Subcutaneous adipose tissue (tissue), 4 donors: ENCODE measurements around the gene PRX. TPM values are rescaled to one million over a fixed set of nuclear protein-coding genes. Genes with fewer than 3 reads are reported as not detected.

Experiments
- total RNA-seq, 4 donors: library from RNA; depleted of rRNA; stranded (reverse); fragments of >200 nt; gene quantifications; one replicate each; pipeline ENCODE4 v1.1.0, GENCODE V29; 2016
- TF ChIP-seq, protein P1 (sequence below): fragments of 450-650 bp; IDR thresholded peaks from one replicate; pipeline ENCODE4 v1.5.1; 2016; ENCODE audit warnings: low read depth, mild to moderate bottlenecking, control low read depth, antibody characterized with exemption, moderate library complexity

The PRX gene
- total RNA-seq, 4 donors from 2014 or later: 2.0 to 8.1 (median 3.4) TPM

DNA sequence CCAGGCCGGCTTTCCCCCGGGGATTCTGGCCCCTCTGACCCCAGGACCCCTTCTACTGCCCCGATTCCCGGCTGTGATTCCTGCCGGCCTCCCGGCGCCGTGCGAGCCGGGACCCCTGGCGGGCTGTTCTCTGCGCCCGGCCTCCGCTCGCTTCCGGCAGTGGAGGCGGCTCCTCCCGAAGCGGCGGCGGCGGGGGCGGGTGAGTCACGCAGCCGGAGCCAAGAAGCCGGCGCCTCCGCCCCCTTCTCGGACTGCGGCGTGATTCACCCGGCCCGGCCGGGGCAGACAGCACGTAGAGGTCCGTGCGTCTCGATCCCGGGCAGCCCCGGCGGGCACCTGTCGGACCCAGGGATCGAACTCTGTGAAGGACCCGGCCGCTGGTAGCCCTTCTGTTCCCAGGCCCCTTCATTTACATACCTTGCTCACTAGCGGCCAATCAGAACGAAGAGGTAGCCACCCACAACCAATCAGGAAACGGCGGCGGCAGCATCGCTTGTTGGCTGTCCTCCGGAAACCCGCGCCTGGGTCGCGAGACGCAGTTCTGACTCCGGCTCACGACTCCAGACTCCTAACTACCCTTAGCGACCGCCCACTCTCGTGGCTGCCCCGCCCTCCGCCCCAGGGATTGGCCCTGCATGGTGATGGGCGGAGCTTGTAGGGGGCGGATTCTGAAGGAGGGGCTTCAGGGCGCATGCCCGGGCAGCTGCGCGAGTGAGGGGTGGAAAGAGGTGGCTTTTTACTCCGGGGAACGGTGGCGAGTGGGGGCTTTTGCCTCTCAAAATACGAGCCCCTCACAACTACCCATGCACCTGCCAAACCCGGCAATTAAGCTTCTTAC is 12.5 kb upstream of the PRX start, which contains the start of gene SERTAD1:
TSS of gene SERTAD1 (minus strand) at position 543 of the 838 bp plus-strand sequence. CDS start 2,446 bp downstream, outside the sequence.
- TF ChIP-seq, protein P1, sequence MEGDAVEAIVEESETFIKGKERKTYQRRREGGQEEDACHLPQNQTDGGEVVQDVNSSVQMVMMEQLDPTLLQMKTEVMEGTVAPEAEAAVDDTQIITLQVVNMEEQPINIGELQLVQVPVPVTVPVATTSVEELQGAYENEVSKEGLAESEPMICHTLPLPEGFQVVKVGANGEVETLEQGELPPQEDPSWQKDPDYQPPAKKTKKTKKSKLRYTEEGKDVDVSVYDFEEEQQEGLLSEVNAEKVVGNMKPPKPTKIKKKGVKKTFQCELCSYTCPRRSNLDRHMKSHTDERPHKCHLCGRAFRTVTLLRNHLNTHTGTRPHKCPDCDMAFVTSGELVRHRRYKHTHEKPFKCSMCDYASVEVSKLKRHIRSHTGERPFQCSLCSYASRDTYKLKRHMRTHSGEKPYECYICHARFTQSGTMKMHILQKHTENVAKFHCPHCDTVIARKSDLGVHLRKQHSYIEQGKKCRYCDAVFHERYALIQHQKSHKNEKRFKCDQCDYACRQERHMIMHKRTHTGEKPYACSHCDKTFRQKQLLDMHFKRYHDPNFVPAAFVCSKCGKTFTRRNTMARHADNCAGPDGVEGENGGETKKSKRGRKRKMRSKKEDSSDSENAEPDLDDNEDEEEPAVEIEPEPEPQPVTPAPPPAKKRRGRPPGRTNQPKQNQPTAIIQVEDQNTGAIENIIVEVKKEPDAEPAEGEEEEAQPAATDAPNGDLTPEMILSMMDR: no peak

DNA sequence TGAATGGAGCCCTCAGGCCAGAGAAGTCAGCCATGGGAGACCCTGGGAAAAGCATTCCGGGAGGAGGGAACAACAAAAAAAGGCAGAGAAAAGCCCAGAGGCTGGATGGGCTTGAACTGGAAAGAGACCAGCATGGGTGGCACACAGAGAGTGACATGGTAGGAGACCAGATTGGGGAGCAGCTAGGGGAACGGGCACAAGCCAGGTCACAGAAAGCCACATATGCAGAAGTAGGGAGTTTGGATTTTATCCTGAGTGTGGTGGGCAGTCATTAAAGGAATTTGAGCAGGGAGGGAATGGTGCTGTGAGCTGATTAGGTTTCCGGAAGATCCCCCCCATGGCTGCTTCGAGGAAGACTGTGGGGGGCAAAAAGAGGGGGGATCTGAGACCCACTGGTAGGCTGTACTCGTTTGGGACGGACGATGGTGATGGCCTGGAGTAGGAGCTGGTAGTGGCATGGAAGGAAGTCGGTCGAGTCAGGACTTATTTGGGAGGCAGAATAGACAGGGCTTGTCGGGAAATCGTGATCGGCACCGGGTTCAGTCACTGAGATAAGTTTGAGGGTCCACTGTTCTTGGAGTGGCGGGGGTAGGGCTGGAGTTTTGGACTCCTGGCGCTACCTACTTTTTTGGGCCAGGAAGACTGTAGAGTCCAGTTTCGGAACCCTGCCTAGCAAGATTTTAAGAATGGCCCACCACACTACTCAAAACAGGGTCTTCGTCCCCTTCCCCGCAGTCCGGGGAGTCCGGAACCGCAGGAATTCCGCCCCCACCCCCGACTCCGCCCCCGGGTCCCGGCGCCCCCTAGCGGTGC is 11.7 kb upstream of the PRX start:
- TF ChIP-seq, protein P1: no peak

DNA sequence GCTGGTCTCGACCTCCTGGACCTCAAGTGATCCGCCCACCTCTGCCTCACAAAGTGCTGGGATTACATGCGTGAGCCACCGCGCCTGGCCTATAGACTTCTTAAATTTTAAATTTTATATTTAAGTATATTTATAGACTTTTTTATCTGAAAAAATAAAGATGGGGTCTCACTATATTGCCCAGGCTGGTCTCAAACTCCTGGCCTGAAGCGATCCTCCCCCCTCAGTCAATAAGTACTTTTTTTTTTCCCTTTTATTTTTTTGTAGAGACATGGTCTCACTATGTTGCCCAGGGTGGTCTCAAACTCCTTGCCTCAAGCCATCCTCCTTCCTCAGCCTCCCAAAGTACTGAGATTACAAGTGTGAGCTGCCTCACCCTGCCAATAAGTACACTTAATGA is 10.8 kb upstream of the PRX start:
- TF ChIP-seq, protein P1: no peak

DNA sequence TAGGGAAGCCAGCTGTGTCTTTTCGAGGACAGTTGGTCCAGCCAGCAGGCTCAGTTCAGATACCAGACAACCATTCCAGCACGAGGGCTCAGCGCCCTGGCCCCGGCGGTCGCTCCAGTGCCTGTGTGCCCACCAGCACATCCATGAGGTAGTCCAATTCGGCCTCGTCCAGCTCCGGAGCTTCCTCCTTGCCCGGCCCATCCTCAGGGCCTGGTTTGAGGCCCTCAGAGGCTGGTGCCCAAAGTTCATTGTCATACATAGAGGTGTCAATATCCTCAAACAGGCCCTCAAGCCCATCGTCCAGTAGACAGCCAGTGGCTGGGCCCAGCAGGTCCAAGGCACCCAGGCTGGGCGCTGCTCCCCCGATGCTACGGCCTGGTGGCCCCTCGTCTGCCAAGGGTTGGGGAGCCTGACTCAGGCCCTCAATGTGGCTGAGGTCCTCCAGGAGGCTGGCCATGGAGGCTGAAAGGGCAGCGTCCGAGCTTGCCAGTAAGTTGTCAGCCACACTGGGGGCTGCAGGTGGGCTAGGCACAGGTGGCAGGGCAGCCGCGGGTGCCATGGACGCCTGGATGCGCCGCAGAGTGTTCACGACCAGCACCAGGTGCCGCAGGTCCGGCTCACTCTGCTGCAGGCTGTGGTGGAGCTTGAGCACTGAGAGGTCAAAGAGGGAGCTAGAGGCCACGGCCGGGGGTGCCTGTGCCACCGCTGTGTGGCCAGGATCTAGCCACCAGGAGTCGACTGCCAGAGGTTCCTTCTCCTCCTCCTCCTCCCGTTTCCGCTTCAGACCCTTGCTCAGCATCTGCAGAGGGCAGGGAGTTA is 9.8 kb upstream of the PRX start:
- TF ChIP-seq, protein P1: no peak

DNA sequence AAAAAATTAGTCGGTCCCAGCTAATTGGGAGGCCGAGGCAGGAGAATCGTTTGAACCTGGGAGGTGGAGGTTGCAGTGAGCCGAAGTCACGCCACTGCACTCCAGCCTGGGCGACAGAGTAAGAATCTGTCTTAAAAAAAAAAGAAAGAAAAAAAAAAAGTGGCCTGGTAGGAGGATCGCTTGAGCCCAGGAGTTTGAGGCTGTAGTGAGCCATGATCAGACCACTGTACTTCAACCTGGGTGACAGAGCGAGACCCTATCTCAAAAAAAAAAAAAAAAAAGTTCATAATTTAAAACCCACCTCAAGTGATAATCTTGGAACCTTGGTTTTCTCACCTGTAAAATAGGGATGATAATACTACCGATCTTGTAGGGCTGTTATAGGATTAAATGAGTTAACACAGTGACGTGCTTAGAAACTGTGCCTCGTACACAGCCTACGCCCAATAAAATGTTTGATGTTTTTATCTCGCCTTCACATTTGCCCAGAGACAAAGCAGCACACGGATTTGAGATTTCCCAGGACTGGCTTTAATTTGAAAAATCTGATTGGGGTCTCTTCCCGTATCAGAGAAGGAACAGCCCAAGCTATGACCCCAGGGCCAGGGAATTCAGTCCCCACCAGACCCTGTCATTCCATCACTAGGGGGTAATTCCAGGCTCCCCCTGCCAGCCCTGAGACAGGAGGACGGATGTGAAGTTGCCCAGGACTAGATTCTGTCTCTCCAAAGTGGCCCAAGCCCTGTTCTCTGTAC is 9.0 kb upstream of the PRX start:
- TF ChIP-seq, protein P1: no peak

DNA sequence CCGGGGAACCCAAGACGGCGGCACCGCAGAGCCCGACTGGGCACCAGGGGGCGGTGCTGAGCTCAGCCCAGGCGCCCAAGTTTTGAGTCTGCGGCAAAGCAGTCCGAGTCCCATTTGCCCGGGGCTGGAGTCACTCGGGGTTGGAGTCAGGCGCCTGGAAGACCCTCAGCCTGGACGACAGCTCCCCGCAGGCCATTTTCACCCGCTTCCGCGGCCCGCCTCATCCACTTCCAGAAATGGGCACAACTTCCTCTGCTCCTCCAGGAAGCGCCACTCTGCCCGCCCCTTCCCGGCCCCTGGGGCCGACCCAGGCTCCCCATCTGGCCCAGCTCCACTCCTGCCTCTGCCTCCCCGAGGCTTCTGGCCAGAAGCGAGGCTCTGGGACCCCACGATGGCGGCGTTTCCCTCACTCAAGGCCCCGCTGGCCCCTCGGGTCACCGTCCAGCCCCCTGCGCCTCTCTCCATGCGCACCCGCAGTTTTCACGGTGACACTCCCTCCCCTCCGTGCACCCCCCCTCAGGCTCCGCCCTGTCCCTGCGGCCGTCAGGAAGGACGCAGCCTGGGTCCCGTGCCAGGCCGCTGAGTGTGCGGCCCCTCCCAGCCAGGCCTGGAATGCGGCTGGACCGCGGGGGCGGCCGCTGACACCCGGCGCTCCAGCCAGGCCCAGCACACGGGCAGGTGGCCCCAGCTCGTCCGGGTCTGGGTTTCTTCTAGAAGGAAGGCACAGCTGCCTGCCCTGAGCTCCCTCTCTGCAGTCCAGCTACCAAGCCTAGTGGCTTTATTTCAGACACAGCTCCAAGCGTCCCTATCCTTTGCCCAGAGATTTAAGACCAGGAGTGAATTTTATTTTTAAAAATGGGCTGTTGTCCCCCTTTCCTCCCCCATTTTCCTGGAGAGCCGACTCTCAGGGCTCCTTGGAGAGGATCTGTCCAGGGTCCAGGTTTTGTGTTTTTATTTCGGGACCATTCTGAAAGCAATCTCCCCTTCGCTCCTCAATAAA is 7.9 kb upstream of the PRX start:
- TF ChIP-seq, protein P1: no peak
